GM12875 (cell line): ENCODE data around the gene BTBD2.

Experiments
- H3K4me3 ChIP-seq: one replicate; pipeline ENCODE4 v1.5.1; 2011; ENCODE audit warnings: low read depth, low read length, control low read depth
- TF ChIP-seq, protein P1 (sequence below): IDR thresholded peaks from 2 replicates; pipeline ENCODE4 v1.5.1; 2011; ENCODE audit warnings: low read depth, mild to moderate bottlenecking, control low read depth, inconsistent platforms, low read length, moderate library complexity, borderline replicate concordance; ENCODE audit not compliant: insufficient read depth

BTBD2 gene

DNA sequence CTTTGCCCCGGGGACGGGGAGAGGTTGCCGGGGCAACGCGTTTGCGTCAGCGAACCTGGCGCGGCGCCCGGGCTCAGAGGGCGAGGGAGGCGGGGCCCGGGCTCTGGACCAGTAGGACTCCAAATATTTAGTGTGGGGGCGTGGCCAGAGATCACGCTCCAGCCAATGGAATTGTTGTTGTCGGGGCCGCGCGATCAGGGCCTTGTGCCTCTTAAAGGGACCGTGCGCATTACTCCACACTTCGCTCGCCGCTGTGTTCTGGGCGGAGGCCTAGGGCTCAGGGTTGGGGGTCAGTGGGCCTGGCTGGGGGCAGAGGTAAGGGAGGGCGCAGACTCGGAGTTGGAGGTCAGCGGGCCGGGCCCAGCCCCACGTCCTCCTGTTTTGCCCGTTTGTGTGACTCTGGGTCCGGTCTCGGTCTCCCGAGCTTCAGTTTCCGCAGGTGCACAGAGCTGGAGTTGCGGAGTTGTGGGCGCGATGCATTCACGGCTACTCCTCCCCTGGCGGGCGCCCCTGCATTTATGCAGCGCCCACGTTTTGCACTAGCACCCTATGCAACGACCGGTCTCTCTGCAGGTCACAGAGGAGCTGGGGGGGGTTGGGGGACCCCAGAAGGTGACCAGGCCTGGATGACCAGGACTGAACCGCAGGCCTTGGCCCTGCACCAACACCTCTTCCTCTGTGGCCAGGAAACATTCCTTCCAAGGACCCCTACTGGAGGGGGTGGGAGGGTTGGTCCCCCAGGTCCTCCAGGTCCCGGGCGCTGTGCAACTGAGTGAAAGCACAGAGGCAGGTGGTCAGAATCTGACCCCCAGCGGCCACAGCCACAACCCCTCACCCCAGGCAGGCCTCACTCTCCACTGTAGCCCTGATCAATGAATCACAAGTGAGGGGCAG, 46.2 kb upstream of the BTBD2 start:
- H3K4me3 ChIP-seq, result peak overlapping the region; percentile 54
- TF ChIP-seq, protein P1, sequence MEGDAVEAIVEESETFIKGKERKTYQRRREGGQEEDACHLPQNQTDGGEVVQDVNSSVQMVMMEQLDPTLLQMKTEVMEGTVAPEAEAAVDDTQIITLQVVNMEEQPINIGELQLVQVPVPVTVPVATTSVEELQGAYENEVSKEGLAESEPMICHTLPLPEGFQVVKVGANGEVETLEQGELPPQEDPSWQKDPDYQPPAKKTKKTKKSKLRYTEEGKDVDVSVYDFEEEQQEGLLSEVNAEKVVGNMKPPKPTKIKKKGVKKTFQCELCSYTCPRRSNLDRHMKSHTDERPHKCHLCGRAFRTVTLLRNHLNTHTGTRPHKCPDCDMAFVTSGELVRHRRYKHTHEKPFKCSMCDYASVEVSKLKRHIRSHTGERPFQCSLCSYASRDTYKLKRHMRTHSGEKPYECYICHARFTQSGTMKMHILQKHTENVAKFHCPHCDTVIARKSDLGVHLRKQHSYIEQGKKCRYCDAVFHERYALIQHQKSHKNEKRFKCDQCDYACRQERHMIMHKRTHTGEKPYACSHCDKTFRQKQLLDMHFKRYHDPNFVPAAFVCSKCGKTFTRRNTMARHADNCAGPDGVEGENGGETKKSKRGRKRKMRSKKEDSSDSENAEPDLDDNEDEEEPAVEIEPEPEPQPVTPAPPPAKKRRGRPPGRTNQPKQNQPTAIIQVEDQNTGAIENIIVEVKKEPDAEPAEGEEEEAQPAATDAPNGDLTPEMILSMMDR, result no peak

DNA sequence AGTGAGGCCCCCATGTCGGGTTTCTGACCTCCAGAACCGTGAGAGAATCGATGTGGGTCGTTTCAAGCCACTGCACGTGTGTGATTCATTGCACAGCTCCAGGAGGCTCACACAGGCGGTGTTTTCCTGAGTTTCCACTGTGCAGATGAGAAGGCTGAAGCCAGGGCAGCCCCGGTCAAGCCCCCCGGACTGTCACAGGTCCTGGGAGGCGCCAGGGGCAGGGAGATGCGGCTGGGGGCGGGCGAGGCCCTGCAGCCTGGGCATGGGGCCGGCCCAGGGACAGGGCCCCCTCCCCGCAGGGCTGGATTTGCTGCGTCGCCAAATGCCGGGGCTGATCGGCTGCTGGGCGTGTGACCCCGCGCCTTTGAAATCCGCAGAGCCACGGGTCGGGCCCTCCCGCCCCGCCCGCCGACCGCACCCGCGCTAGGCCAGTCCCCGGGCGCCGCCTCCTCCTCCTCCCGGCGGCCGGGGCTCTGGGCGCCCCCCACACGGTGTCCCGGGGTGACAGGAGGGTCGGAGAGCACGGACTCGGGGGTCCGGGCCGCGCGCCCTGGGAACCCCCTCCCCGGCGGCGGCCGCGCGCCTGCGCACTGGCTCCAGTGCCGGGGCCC, 45.5 kb upstream of the BTBD2 start:
- peak overlapping the region; percentile 54 for H3K4me3 ChIP-seq
- TF ChIP-seq, protein P1, result no peak

DNA sequence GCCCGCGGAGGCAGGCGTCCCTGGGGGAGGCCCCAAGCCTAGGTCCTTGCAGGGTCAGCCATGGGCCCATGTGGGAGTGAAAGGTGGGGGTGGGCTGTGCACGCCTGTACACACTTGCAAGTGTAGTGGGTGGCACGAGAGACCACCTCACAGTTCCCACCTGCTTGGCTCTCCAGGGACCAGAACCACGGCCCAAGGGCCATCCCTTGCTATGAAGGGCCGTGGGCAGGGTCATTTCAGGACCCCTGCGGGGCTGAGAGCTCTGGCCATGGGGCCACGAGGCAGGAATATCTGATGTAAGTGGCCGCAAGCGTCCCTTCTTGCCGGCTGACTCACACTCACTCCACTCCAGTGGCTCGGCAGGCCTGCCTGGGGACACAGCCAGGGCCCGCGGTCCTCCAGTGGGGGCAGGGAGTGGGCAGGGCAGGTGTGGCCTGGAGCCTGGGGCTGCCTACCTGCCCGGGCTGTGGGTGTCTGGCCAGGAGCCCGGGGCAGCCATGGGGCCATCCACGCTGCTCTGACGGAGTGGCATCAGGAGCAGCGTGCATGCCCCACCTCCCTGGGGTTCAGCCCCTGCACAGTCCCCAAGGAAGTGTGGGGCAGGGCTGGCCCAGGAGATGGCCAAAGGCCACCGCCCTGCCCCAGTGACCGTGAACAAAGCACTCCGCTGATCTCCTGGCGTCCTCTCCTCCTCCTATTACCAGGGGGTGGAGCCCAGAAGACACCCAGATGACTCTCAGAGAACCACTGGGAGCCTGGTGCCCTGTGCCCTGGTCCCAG, 44.1 kb upstream of the BTBD2 start:
- TF ChIP-seq, protein P1, result no peak
- H3K4me3 ChIP-seq, result no peak overlapping the region

DNA sequence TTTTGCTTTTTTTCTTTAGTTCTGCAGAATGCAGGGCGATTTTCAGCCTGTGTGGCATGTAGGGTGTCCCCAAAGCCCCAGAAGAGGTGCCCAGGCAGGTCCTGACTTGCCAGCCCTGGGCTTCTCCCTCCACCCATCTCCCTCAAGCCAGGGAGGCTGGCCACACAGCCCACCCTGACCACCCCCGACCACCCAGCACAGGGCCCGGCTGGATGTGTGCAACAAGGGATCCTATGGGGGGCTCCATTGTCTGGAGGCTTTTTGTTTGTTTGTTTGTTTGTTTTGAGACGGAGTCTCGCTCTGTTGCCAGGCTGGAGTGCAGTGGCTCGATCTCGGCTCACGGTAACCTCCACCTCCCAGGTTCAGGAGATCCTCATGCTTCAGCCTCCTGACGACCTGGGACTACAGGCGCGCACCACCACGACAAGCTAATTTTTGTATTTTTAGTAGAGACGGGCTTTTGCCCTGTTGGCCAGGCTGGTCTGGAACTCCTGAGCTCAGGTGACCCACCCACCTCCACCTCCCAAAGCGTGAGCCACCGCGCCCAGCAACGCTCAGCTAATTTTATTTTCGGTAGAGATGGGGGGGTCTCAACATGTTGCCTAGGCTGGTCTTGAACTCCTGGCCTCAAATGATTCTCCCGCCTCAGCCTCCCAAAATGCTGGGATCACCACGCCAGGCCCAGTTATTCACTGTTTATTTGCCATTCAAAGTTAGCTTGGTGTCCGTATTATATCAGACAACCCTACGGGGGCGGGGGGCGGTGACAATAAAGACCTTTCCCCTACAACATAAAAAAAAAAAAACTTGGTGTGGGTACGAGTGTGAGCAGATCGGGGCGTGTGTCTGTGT, 43.3 kb upstream of the BTBD2 start:
- H3K4me3 ChIP-seq, result no peak overlapping the region
- TF ChIP-seq, protein P1, result no peak

DNA sequence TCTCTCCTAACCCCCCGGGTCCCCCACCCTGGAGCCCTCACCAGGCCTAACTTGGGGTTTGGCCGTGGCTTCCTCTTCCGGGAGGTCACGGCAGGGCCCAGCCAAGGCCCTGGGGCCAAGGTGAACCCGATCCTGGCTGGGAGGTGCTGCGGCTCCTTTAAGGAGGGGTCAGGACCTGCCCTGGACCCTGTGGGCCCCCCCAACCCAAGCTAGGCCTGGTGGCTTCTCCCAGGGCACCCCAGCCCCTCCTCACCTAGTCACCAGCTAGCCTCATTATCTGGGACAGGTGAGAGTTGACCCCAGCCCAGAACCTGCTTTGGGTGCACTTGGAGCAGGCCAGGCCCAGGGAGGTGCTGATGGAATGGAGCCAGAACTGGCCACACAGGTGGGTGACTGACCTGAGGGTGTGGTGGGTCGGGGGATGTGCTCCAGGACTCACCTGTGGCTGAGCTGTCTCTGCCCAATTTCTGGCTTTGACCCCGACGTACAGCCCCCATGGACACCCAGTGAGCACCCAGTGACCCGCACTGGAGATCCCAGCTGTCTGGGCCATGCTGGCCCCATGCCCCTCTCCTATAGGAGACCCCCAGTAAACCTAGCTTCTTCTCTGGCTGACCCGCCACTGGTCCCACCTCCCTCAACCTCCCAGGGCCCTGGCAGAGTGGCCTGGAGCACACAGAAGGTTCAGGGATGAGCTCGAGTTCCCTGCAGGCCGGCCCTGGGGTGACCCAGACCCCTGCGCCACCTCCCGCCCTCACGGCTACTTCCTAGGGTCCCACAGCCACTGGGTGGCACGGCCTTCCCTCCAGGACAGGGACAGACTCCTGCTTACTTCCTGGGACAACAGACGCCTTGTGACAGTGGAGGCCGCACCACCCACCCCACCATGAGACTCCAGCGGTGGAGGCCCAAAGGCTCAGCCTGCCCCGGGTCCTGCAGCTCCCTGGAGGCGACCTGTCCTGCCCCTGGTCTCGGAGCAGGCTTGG, 42.3 kb upstream of the BTBD2 start:
- TF ChIP-seq, protein P1, result no peak
- H3K4me3 ChIP-seq, result no peak overlapping the region
